Aorta (tissue), 5 donors: ENCODE data around the gene FBXW8. TPM values are rescaled to one million over a fixed set of nuclear protein-coding genes. Genes with fewer than 3 reads are reported as not detected.

Experiments
- ATAC-seq: fragments of 200-7000 bp; cut with Tn5 transposase; one replicate; pipeline ENCODE4 v1.9.1; 2022; ENCODE audit warnings: moderate library complexity; ENCODE audit not compliant: low FRiP score
- DNase-seq, 2 donors: peaks; one replicate each; pipeline ENCODE4 v3.0.0-alpha.2; 2020
- H3K27ac ChIP-seq, 2 donors: one replicate each; pipeline ENCODE4 v1.5.1; 2013; ENCODE audit warnings: low read length in 2 of 2, mild to moderate bottlenecking in 2 of 2, moderate library complexity in 2 of 2, control low read depth in 1 of 2, inconsistent platforms in 1 of 2, low read depth in 1 of 2
- H3K27me3 ChIP-seq, 2 donors: one replicate each; pipeline ENCODE4 v1.6.1; 2013; ENCODE audit warnings: control low read depth in 1 of 2, low read length in 1 of 2, mild to moderate bottlenecking in 1 of 2, moderate library complexity in 1 of 2; ENCODE audit not compliant: insufficient read depth in 2 of 2, control insufficient read depth in 1 of 2
- H3K36me3 ChIP-seq, 2 donors: one replicate each; pipeline ENCODE4 v1.6.1; 2013; ENCODE audit warnings: control low read depth in 1 of 2, low read length in 1 of 2, mild to moderate bottlenecking in 1 of 2; ENCODE audit not compliant: insufficient read depth in 2 of 2, control insufficient read depth in 1 of 2
- H3K4me1 ChIP-seq, 2 donors: one replicate each; pipeline ENCODE4 v1.6.1; 2013; ENCODE audit warnings: low read length in 2 of 2, control low read depth in 1 of 2, mild to moderate bottlenecking in 1 of 2, moderate library complexity in 1 of 2; ENCODE audit not compliant: insufficient read depth in 2 of 2, control insufficient read depth in 1 of 2
- H3K4me3 ChIP-seq, 2 donors: one replicate each; pipeline ENCODE4 v1.5.1; 2013; ENCODE audit warnings: low read length in 2 of 2, control low read depth in 1 of 2, mild to moderate bottlenecking in 1 of 2
- H3K9me3 ChIP-seq: one replicate; pipeline ENCODE4 v1.6.1; 2013; ENCODE audit warnings: mild to moderate bottlenecking, low read length; ENCODE audit not compliant: control insufficient read depth
- WGBS, 2 donors: extraction: QIAGEN DNeasy Blood & Tissue Kit; methylation state at CpG; one replicate each; pipeline ENCODE4 v1.1.7; 2013; 5-methylcytosine and 5-hydroxymethylcytosine counted together
- intact Hi-C, 2 donors: fragments of 100-400 bp; cut with DNase I; formaldehyde crosslinking; loops; one replicate each; pipeline versions ENCODE4 v1.14.2 to v1.15.0; 2022
- polyA plus RNA-seq, 2 donors: library from polyadenylated mRNA; stranded (reverse); fragments of 200-250 nt; gene quantifications; one replicate each; pipeline ENCODE4 v1.2.3, GENCODE V29; 2013
- total RNA-seq, 2 donors: library from RNA; stranded (reverse); fragmentation: NEBNext Ultra II Directional; extraction: Animal tissue kit (Norgen Biotek cat#: 25700); gene quantifications; one replicate each; pipeline ENCODE4 v1.2.1, GENCODE V29; 2021
- donor health status: healthy with polysubstance abuse.
- donor health status: Bipolar disorder and iron deficiency.
- donor health status: DM: no; HTN: no; CAD: no.
- donor health status: DM: no; HTN: no; CAD: no.
- donor health status: DM: yes; HTN: yes; CAD: no.

The FBXW8 gene
- total and polyA plus RNA-seq, 4 donors = 2.3 to 18.7 (median 8.6) TPM

DNA sequence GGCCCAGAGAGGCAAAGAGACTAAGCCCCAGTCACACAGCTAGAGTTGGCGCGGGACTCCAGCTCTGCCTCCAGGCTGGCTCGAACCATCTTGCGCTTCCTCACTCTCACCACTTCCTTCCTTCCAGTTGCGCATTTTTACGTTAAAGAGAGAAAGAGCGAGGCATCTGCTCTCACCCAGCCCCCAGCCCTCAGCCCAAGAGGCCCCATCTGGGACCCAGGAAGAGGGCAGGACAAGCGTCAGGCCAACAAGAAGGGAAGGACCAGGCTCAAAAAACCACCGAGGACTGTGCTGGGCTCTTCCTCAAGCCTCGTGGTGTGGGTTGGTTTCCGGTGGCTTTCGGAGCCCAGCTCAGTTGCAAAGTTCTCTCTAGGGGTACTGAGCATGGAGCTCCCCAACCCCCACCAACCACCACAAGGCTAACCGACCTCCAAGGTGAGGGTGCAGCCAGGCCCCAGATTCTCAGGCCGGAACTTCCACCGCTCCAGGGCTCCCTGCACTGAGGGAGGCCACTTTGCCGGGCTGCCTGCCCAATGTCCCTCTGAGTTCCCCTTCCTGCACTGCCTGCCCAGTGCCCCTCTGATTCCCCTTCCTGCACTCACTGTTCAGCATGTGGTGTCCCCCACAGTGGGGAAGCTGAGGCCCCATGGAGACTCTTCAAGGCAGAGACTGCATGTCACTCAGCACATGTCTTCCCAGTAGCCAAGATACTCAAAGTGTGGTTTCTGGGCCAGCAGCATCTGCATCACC, 152.6 kb downstream of the FBXW8 start:
- Histone ChIP-seq H3K27ac (no peak overlapping the region), H3K4me3 (no peak overlapping the region), H3K4me1 (no peaks in the 10 kb centered on the region), H3K9me3 (no peaks in the 10 kb centered on the region), H3K36me3 (no peaks in the 10 kb centered on the region), H3K27me3 (no peaks in the 10 kb centered on the region)
- intact Hi-C loops = no loop called here
- DNase-seq (peak in 1 of 2 donors; percentile 79), ATAC-seq (peak; percentile 23)
- 81 to 84% methylated on average over 16 of the region's 16 CpGs for WGBS, 2 donors

GRCh38 chr12:117064049-117064448, 153.3 kb downstream of the FBXW8 start:
- intact Hi-C loops = no loop called here

DNA sequence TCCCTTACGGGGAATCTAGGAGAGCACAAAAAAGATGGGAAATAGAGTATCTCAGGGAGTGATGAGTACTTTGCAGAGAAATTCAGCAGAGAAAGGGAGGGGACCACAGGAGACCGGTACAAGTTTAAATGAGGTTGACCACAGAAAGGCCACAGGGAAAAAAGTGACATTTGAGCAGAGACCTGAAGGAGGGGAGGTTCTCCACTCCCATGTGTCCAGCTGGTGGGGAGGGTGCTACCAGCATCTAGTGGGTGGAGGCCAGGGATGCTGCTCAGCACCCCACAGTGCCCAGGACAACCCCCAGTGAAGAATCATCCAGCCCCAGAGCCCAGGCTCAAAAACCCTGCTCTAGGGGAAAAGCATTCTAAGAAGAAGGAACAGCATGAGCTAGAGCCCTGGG, 153.8 kb downstream of the FBXW8 start:
- intact Hi-C loops = no loop called here
- no peak for DNase-seq
- Histone ChIP-seq H3K4me1 (no peaks in the 10 kb centered on the region), H3K27me3 (no peaks in the 10 kb centered on the region), H3K27ac (no peak overlapping the region), H3K9me3 (no peaks in the 10 kb centered on the region), H3K36me3 (no peaks in the 10 kb centered on the region), H3K4me3 (no peak overlapping the region)
- ATAC-seq = no peak
- WGBS, 2 donors = 93 to 94% methylated on average over 2 of the region's 2 CpGs

More at GRCh38 chr12:117064049-117064448, 153.3 kb downstream of the FBXW8 start:
- Histone ChIP-seq H3K4me1 (no peaks in the 10 kb centered on the region), H3K36me3 (no peaks in the 10 kb centered on the region), H3K9me3 (no peaks in the 10 kb centered on the region), H3K27ac (no peak overlapping the region), H3K27me3 (no peaks in the 10 kb centered on the region), H3K4me3 (no peak overlapping the region)
- ATAC-seq (no peak), DNase-seq (no peak)
- 92 to 94% methylated on average over 7 of the region's 7 CpGs for whole genome bisulfite sequencing, 2 donors

GRCh38 chr12:117067016-117067415, 156.3 kb downstream of the FBXW8 start:
- 84 to 86% methylated on average over 10 of the region's 10 CpGs for WGBS, 2 donors
- ATAC-seq = no peak
- no peaks in the 10 kb centered on the region for H3K9me3 ChIP-seq
- no peak overlapping the region for H3K27ac ChIP-seq
- intact Hi-C loops = no loop called here
- H3K4me1 ChIP-seq = no peaks in the 10 kb centered on the region
- no peaks in the 10 kb centered on the region for H3K36me3 ChIP-seq
- no peak overlapping the region for H3K4me3 ChIP-seq
- no peak for DNase-seq
- no peaks in the 10 kb centered on the region for H3K27me3 ChIP-seq

DNA sequence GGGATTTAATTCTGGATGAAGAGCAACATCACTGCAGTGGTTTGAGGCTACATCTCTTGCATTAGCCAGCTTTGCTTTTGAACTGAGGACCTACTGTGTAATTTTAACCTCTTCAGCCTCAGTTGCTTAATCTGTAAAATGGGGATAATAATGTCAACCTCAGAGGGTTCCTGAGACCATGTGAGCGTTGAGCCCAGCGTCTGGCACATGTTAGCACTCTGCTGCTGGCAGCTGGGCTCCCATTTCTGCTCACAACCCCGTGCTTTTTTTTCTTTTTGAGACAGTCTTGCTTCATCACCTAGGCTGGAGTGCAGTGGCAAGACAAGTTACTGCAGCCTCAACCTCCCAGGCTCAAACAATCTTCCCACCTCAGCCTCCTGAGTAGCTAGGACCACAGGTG, 156.9 kb downstream of the FBXW8 start:
- Histone ChIP-seq H3K4me1 (no peaks in the 10 kb centered on the region), H3K36me3 (no peaks in the 10 kb centered on the region), H3K4me3 (no peak overlapping the region), H3K9me3 (no peaks in the 10 kb centered on the region), H3K27me3 (no peaks in the 10 kb centered on the region), H3K27ac (no peak overlapping the region)
- DNase-seq (peak in 1 of 2 donors; percentile 6), ATAC-seq (no peak)
- WGBS, 2 donors = 73 to 81% methylated on average over 3 of the region's 3 CpGs
- intact Hi-C loops = no loop called here

GRCh38 chr12:117068492-117068891, 157.7 kb downstream of the FBXW8 start:
- WGBS, 2 donors = 73 to 77% methylated on average over 8 of the region's 8 CpGs
- H3K9me3 ChIP-seq = no peaks in the 10 kb centered on the region
- H3K27ac ChIP-seq = no peak overlapping the region
- H3K4me3 ChIP-seq = no peak overlapping the region
- DNase-seq (peak; percentile 26 to 34), ATAC-seq (no peak)
- H3K36me3 ChIP-seq = no peaks in the 10 kb centered on the region
- no peaks in the 10 kb centered on the region for H3K4me1 ChIP-seq
- H3K27me3 ChIP-seq = no peaks in the 10 kb centered on the region
- intact Hi-C loops = no loop called here

DNA sequence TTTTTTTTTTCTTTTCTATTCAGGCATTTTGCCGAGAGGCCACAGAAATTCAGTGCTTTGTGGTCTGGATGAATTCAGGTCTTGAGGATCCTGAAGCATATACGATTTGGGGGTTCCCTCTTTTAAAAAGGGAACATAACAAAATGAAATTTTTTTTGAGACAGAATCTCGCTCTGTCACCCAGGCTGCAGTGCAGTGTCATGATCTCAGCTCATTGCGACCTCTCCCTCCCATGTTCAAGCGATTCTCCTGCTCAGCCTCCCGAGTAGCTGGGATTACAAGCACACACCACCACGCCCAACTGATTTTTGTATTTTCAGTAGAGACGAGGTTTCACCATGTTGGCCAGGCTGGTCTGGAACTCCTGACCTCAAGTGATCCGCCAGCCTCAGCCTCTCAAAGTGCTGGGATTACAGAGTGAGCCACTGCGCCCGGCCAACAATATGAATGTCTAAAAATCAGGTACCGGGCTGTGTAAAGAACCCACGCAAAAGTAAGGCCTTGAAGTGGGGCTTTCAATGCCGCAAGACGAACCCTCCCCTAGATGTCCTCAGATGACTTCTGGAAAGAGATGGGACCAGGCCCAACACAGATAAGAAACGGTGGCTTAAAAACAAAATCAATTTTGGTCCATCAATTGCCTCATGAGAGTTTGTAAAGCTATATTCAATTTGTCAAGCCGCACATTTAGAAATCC, 158.5 kb downstream of the FBXW8 start:
- DNase-seq (peak; percentile 10 to 30), ATAC-seq (no peak)
- 84 to 90% methylated on average over 17 of the region's 17 CpGs for WGBS, 2 donors
- Histone ChIP-seq H3K4me3 (no peak overlapping the region), H3K27me3 (no peaks in the 10 kb centered on the region), H3K27ac (no peak overlapping the region), H3K9me3 (no peaks in the 10 kb centered on the region), H3K4me1 (no peaks in the 10 kb centered on the region), H3K36me3 (no peaks in the 10 kb centered on the region)
- intact Hi-C loops = no loop called here

GRCh38 chr12:117069926-117070900, 159.5 kb downstream of the FBXW8 start:
- ATAC-seq = no peak
- H3K4me3 ChIP-seq = no peak overlapping the region
- no peaks in the 10 kb centered on the region for H3K4me1 ChIP-seq
- DNase-seq = peak; percentile 69 to 70
- no peaks in the 10 kb centered on the region for H3K9me3 ChIP-seq
- 90 to 92% methylated on average over 14 of the region's 14 CpGs for WGBS, 2 donors
- intact Hi-C loops = no loop called here
- H3K27ac ChIP-seq = no peak overlapping the region
- H3K27me3 ChIP-seq = no peaks in the 10 kb centered on the region
- no peaks in the 10 kb centered on the region for H3K36me3 ChIP-seq
